Adrenal gland (tissue), 5 donors: Measurements from ENCODE around the gene TXNRD2.

Experiments used
- CTCF ChIP-seq, 6 experiments: fragments of 450-650 bp in 4 of 6; fragments of 200-600 bp in 2 of 6; sonication (generic) in 1 of 6; IDR thresholded peaks; 1 replicate in 5 of 6; 2 replicates in 1 of 6; pipeline versions ENCODE4 v1.5.1 to v1.8.0; 2016 to 2021; ENCODE audit warnings: antibody characterized with exemption in 6 of 6, mild to moderate bottlenecking in 2 of 6, moderate library complexity in 1 of 6
- POLR2A ChIP-seq, 2 donors: fragments of 450-650 bp; IDR thresholded peaks; one replicate each; pipeline ENCODE4 v1.6.1; 2017; ENCODE audit warnings: antibody characterized with exemption in 2 of 2, mild to moderate bottlenecking in 2 of 2, moderate library complexity in 1 of 2
- donor health status: DM: no; HTN: no; CAD: no.

- peak in 1 of 6 experiments; percentile 7 for TF ChIP-seq CTCF (IDR thresholded peaks at IDR 0.05)
- TF ChIP-seq POLR2A (IDR thresholded peaks at IDR 0.05): no peak
These were observed 16.7 kb upstream of the TXNRD2 start for GRCh38 chr22:19958083-19959042.
